GM12878 (cell line): ENCODE data around the gene ZNF248.
"Not testable (repeated sequence)": the region's sequence is repeated elsewhere in the genome, so short reads cannot be mapped to it uniquely, and the experiment has no call there.

Experiments used
- HCFC1 ChIP-seq: fragments of 150-350 bp; IDR thresholded peaks from 2 replicates; pipeline ENCODE4 v1.6.1; 2014; ENCODE audit warnings: low read length
- PKNOX1 ChIP-seq: fragments of 450-650 bp; IDR thresholded peaks from 2 replicates; pipeline ENCODE4 v1.6.1; 2016; ENCODE audit warnings: mild to moderate bottlenecking

- TF ChIP-seq PKNOX1, HCFC1: not testable (repeated sequence)
Measured at GRCh38 chr10:37859270-37859669, 1.9 kb upstream of the ZNF248 start.
